Measurements from ENCODE around the gene NEDD4L.

DNA sequence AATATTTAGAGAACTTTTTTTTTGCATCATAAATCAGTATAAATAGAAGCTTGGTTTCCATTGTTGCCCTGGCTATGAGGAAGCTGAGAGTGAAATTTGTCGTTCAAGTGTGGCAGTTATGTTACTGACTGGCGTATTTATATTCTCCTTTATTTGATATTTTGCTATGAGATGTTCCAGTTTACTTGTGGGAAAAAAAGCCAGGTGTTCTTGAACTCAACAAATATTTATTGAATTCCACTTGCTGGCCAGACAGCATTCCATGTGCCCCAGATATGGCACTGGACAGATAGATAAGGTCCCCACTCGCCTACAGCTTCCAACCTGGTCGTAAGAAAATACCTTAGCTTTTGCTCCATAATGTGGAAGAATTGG is 44.7 kb downstream of the NEDD4L start:
- TF ChIP-seq EP300 (IDR thresholded peaks at IDR 0.05) (no peak), POLR2A (IDR thresholded peaks at IDR 0.05) (no peak)
- TF ChIP-seq, protein P1, sequence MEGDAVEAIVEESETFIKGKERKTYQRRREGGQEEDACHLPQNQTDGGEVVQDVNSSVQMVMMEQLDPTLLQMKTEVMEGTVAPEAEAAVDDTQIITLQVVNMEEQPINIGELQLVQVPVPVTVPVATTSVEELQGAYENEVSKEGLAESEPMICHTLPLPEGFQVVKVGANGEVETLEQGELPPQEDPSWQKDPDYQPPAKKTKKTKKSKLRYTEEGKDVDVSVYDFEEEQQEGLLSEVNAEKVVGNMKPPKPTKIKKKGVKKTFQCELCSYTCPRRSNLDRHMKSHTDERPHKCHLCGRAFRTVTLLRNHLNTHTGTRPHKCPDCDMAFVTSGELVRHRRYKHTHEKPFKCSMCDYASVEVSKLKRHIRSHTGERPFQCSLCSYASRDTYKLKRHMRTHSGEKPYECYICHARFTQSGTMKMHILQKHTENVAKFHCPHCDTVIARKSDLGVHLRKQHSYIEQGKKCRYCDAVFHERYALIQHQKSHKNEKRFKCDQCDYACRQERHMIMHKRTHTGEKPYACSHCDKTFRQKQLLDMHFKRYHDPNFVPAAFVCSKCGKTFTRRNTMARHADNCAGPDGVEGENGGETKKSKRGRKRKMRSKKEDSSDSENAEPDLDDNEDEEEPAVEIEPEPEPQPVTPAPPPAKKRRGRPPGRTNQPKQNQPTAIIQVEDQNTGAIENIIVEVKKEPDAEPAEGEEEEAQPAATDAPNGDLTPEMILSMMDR (IDR thresholded peaks at IDR 0.05) = no peak
